Endothelial cell (in vitro differentiated cells): ENCODE data around the gene CD320. TPM values are rescaled to one million over a fixed set of nuclear protein-coding genes. Genes with fewer than 3 reads are reported as not detected.
A peak's percentile ranks its signal among the peaks of the same experiment; 100 is the strongest.

Experiments
- DNase-seq: peaks from one replicate; pipeline ENCODE4 v3.0.0; 2021; ENCODE audit warnings: low spot score
- H3K27ac Mint-ChIP-seq: one replicate; pipeline ENCODE4 v1.8.0; 2021; ENCODE audit warnings: mixed read lengths, inconsistent platforms; ENCODE audit not compliant: unreplicated experiment
- H3K27me3 Mint-ChIP-seq: one replicate; pipeline ENCODE4 v1.8.0; 2021; ENCODE audit warnings: mild to moderate bottlenecking, moderate library complexity, mixed read lengths, inconsistent platforms; ENCODE audit not compliant: unreplicated experiment
- H3K36me3 Mint-ChIP-seq: one replicate; pipeline ENCODE4 v1.8.0; 2021; ENCODE audit warnings: mild to moderate bottlenecking, low read depth, mixed read lengths, inconsistent platforms; ENCODE audit not compliant: unreplicated experiment
- H3K4me1 Mint-ChIP-seq: one replicate; pipeline ENCODE4 v1.8.0; 2021; ENCODE audit warnings: mild to moderate bottlenecking, mixed read lengths, inconsistent platforms; ENCODE audit not compliant: unreplicated experiment
- H3K4me3 Mint-ChIP-seq: one replicate; pipeline ENCODE4 v1.8.0; 2021; ENCODE audit warnings: mild to moderate bottlenecking, mixed read lengths, inconsistent platforms; ENCODE audit not compliant: unreplicated experiment
- H3K9me3 Mint-ChIP-seq: one replicate; pipeline ENCODE4 v1.8.0; 2021; ENCODE audit warnings: mixed read lengths, inconsistent platforms; ENCODE audit not compliant: unreplicated experiment
- CTCF ChIP-seq: fragments of 200-600 bp; sonication (generic); IDR thresholded peaks from one replicate; pipeline ENCODE4 v1.5.0; 2021; ENCODE audit warnings: antibody characterized with exemption; ENCODE audit not compliant: unreplicated experiment
- total RNA-seq: library from RNA; stranded (reverse); fragmentation: NEBNext Ultra II Directional; extraction: Animal tissue kit (Norgen Biotek cat#: 25700); gene quantifications from one replicate; pipeline ENCODE4 v1.2.1, GENCODE V29; 2021; ENCODE audit not compliant: unreplicated experiment

The CD320 gene
- total RNA-seq, 1 donor from 2014 or later: 111 TPM

- no peak for TF ChIP-seq CTCF
- H3K9me3 Mint-ChIP-seq: no peaks in the 10 kb centered on the region
- DNase-seq: no peak
- H3K4me1 Mint-ChIP-seq: no peaks in the 10 kb centered on the region
- H3K27me3 Mint-ChIP-seq: peaks cover 8% of the 10 kb centered on the region
- peaks cover 4% of the 10 kb centered on the region for H3K36me3 Mint-ChIP-seq
- H3K27ac Mint-ChIP-seq: no peak overlapping the region
- no peak overlapping the region for H3K4me3 Mint-ChIP-seq
These were observed 53.7 kb downstream of the CD320 start for GRCh38 chr19:8254286-8255001.

- DNase-seq: no peak
- H3K27me3 Mint-ChIP-seq: peaks cover 5% of the 10 kb centered on the region
- no peak for TF ChIP-seq CTCF
- H3K9me3 Mint-ChIP-seq: no peaks in the 10 kb centered on the region
- no peak overlapping the region for H3K27ac Mint-ChIP-seq
- no peaks in the 10 kb centered on the region for H3K4me1 Mint-ChIP-seq
- H3K36me3 Mint-ChIP-seq: peaks cover 8% of the 10 kb centered on the region
- no peak overlapping the region for H3K4me3 Mint-ChIP-seq
These were observed 54.5 kb downstream of the CD320 start for GRCh38 chr19:8253678-8254077.

GRCh38 chr19:8252922-8253589 is 55.1 kb downstream of the CD320 start:
- peak; percentile 95 for TF ChIP-seq CTCF
- Mint-ChIP-seq H3K4me3 (no peak overlapping the region), H3K9me3 (no peaks in the 10 kb centered on the region), H3K36me3 (peaks cover 11% of the 10 kb centered on the region), H3K27me3 (peaks cover 8% of the 10 kb centered on the region), H3K27ac (no peak overlapping the region), H3K4me1 (no peaks in the 10 kb centered on the region)
- DNase-seq: peak; percentile 93

Other genes with a start within 250 kb of the CD320 start
- gene FBN3, start 158.8 kb downstream of the CD320 start, total RNA-seq: 15.5 TPM
- 34.2 TPM for gene CERS4, start 99.0 kb downstream of the CD320 start, total RNA-seq
- gene NDUFA7, start 13.0 kb upstream of the CD320 start, total RNA-seq: 39.9 TPM
- gene RPS28, start 13.1 kb upstream of the CD320 start, total RNA-seq: 1,732 TPM
- 109 TPM for gene KANK3, start 34.9 kb upstream of the CD320 start, total RNA-seq
- 14.3 TPM for gene ANGPTL4, start 55.8 kb upstream of the CD320 start, total RNA-seq
- 130 TPM for gene RAB11B, start 82.0 kb upstream of the CD320 start, total RNA-seq
- gene MARCHF2, start 104.9 kb upstream of the CD320 start, total RNA-seq: 58.2 TPM
- gene HNRNPM, start 136.6 kb upstream of the CD320 start, total RNA-seq: 223 TPM
- gene PRAM1, start 194.3 kb upstream of the CD320 start, total RNA-seq: not detected
- 22.9 TPM for gene ZNF414, start 205.8 kb upstream of the CD320 start, total RNA-seq